ENCODE results near the gene CCSER2. TPM values are rescaled to one million over a fixed set of nuclear protein-coding genes. Genes with fewer than 3 reads are reported as not detected.

CCSER2 gene
- total RNA-seq, 1 experiment from 2014 or later: 28.9 TPM

- DNase-seq (ENCODE audit: low read depth, low spot score) (no peak), ATAC-seq (no peak)
- RAD21 ChIA-PET (ENCODE audit: low non-redundant PET in 1 of 2, low total read pairs in 2 of 2, uncharacterized antibody in 2 of 2, unreplicated experiment in 2 of 2): no interaction called here
- Histone ChIP-seq H3K36me3 (ENCODE audit: control insufficient read depth in 1 of 2, insufficient read depth in 2 of 2, low read length in 2 of 2) (no peaks in the 10 kb centered on the region), H3K27ac (ENCODE audit: low read depth, low read length) (no peak overlapping the region), H3K9me2 (ENCODE audit: insufficient read depth) (no peaks in the 10 kb centered on the region), H3K9me3 (ENCODE audit: control insufficient read depth in 1 of 2, insufficient read depth in 1 of 2, low read depth in 1 of 2, low read length in 2 of 2) (no peaks in the 10 kb centered on the region), H3K4me3 (replicated peaks in 1 of 2; ENCODE audit: low read depth in 1 of 2, low read length in 2 of 2) (no peak overlapping the region), H3K4me1 (ENCODE audit: control insufficient read depth in 1 of 2, insufficient read depth in 2 of 2, low read length in 2 of 2) (no peaks in the 10 kb centered on the region), H3K9ac (ENCODE audit: low read length) (no peak overlapping the region), H3K27me3 (ENCODE audit: insufficient read depth, low read length) (no peaks in the 10 kb centered on the region), H4K20me1 (ENCODE audit: insufficient read depth) (no peaks in the 10 kb centered on the region), H2AFZ (ENCODE audit: low read depth, low read length, poor library complexity, severe bottlenecking) (no peak overlapping the region), H3K79me2 (ENCODE audit: insufficient read depth, low read length) (no peaks in the 10 kb centered on the region), H3K4me2 (ENCODE audit: low read length) (no peak overlapping the region)
- no peak for TF ChIP-seq ZNF274 (IDR thresholded peaks at IDR 0.05; ENCODE audit: low read depth, low read length)
- TF ChIP-seq POLR2A (IDR thresholded peaks at IDR 0.05; ENCODE audit: borderline replicate concordance, extremely low read depth, insufficient read depth, insufficient read length): no peak
- no peak for TF ChIP-seq POLR2AphosphoS5 (IDR thresholded peaks at IDR 0.05; ENCODE audit: low read depth, low read length)
- no peak for TF ChIP-seq MAX (IDR thresholded peaks at IDR 0.05)
- no peak for TF ChIP-seq ZFX (IDR thresholded peaks at IDR 0.05)
- no peak for TF ChIP-seq ZBTB33 (IDR thresholded peaks at IDR 0.05; ENCODE audit: extremely low read depth, insufficient replicate concordance, low read length)
- TF ChIP-seq FOSL1 (IDR thresholded peaks at IDR 0.05; ENCODE audit: low read depth): no peak
- TF ChIP-seq SRF (IDR thresholded peaks at IDR 0.05; ENCODE audit: low read depth): no peak
- no peak for TF ChIP-seq TCF7L2 (IDR thresholded peaks at IDR 0.05; ENCODE audit: borderline replicate concordance, extremely low read depth, insufficient read depth, insufficient read length)
- no peak for TF ChIP-seq JUND (IDR thresholded peaks at IDR 0.05)
- no peak for TF ChIP-seq EZH2phosphoT487 (IDR thresholded peaks at IDR 0.05; ENCODE audit: borderline replicate concordance)
- no peak for TF ChIP-seq ELF1 (IDR thresholded peaks at IDR 0.05; ENCODE audit: borderline replicate concordance, low read depth)
- no peak for TF ChIP-seq EGR1 (IDR thresholded peaks at IDR 0.05; ENCODE audit: low read depth)
- TF ChIP-seq RAD21 (IDR thresholded peaks at IDR 0.05; ENCODE audit: low read depth): no peak
- TF ChIP-seq YY1 (IDR thresholded peaks at IDR 0.05; ENCODE audit: extremely low read depth, insufficient replicate concordance, low read depth, low read length): no peak
- no peak for TF ChIP-seq SIN3A (IDR thresholded peaks at IDR 0.05; ENCODE audit: low read depth)
- no peak for TF ChIP-seq SP1 (IDR thresholded peaks at IDR 0.05; ENCODE audit: low read depth)
- intact Hi-C loops (cut with micrococcal nuclease): no loop called here
- POLR2A ChIA-PET: no interaction called here
- CTCF ChIA-PET: no interaction called here
- no TSS peak for BruUV-seq (replicated peaks)
Measured at GRCh38 chr10:84388148-84388547, 59.8 kb downstream of the CCSER2 start.
